K562 (cell line): ENCODE results near the gene NDUFA5. TPM values are rescaled to one million over a fixed set of nuclear protein-coding genes. Genes with fewer than 3 reads are reported as not detected.

ENCODE experiments used
- ARID2 ChIP-seq: fragments of 450-650 bp; IDR thresholded peaks from 2 replicates; pipeline ENCODE4 v1.6.1; 2017; ENCODE audit warnings: antibody characterized with exemption, mild to moderate bottlenecking
- BDP1 ChIP-seq: IDR thresholded peaks from 3 replicates; pipeline ENCODE4 v1.6.1; 2011; ENCODE audit not compliant: insufficient read length, insufficient read depth
- CREB3L1 ChIP-seq: fragments of 450-650 bp; IDR thresholded peaks from 2 replicates; pipeline ENCODE4 v1.6.1; 2014; ENCODE audit warnings: low read depth, mild to moderate bottlenecking, moderate library complexity, borderline replicate concordance
- FOXA3 ChIP-seq, 2 experiments: fragments of 450-650 bp in 1 of 2; sonication (generic) in 1 of 2; formaldehyde crosslinking; IDR thresholded peaks in 1 of 2; conservative IDR thresholded peaks in 1 of 2; 2 replicates each; pipeline versions ENCODE4 v1.4.0 to v1.8.0; 2020 to 2022; ENCODE audit warnings: mild to moderate bottlenecking in 2 of 2, missing genetic modification reagents in 1 of 2
- MCM7 ChIP-seq, 2 experiments: fragments of 450-650 bp; IDR thresholded peaks; 2 replicates each; pipeline ENCODE4 v1.6.1; 2016 to 2018
- PCBP2 ChIP-seq: fragments of 200-400 bp; formaldehyde crosslinking; IDR thresholded peaks from 2 replicates; pipeline ENCODE4 v1.6.1; 2018; ENCODE audit warnings: low read length, low read depth, mild to moderate bottlenecking, moderate library complexity; ENCODE audit not compliant: poor library complexity, severe bottlenecking
- PHF21A ChIP-seq: fragments of 450-650 bp; IDR thresholded peaks from 2 replicates; pipeline ENCODE4 v1.6.1; 2017; ENCODE audit warnings: low read depth, borderline replicate concordance
- TARDBP ChIP-seq: fragments of 450-650 bp; IDR thresholded peaks from 2 replicates; pipeline ENCODE4 v1.6.1; 2016
- TFAP4 ChIP-seq: sonication (generic); formaldehyde crosslinking; IDR thresholded peaks from 2 replicates; pipeline ENCODE4 v1.8.0; 2022; ENCODE audit warnings: missing genetic modification reagents, mild to moderate bottlenecking, moderate library complexity, borderline replicate concordance
- TGIF2 ChIP-seq: sonication (generic); formaldehyde crosslinking; IDR thresholded peaks from 2 replicates; pipeline ENCODE4 v1.8.1; 2022; ENCODE audit warnings: mild to moderate bottlenecking, missing genetic modification reagents, moderate library complexity
- ZNF407 ChIP-seq: fragments of 450-650 bp; IDR thresholded peaks from 2 replicates; pipeline ENCODE4 v1.6.1; 2016; ENCODE audit warnings: low read depth
- ZNF444 ChIP-seq: fragments of 250-450 bp; sonication (Bioruptor Pico); IDR thresholded peaks from 2 replicates; pipeline ENCODE4 v1.4.0; 2020; ENCODE audit warnings: mild to moderate bottlenecking, moderate library complexity
- ZNF518B ChIP-seq: fragments of 250-450 bp; sonication (Bioruptor Pico); IDR thresholded peaks from 2 replicates; pipeline ENCODE4 v1.5.0; 2021; ENCODE audit warnings: mild to moderate bottlenecking, moderate library complexity
- polyA plus RNA-seq, 8 experiments: library from polyadenylated mRNA; depleted of rRNA in 4 of 8; stranded (reverse) in 5 of 8; unstranded in 3 of 8; fragments of >200 nt; fragmentation: Nextera tagmentation in 2 of 8; fragmentation: Illumina TruSeq in 1 of 8; extraction: Ambion mirVana in 2 of 8; extraction: Trizol in 1 of 8; gene quantifications; 2 replicates each; pipeline versions ENCODE4 v1.2.1 to v1.2.3, GENCODE V29; 2011 to 2014; ENCODE audit warnings: inconsistent platforms in 1 of 8, missing spikeins in 1 of 8
- total RNA-seq, 7 experiments: library from RNA; depleted of rRNA in 6 of 7; stranded (reverse); fragments of >200 nt in 6 of 7; fragmentation: Illumina TruSeq in 2 of 7; extraction: Trizol in 2 of 7; gene quantifications; 2 replicates each; pipeline versions ENCODE4 v1.2.1 to v1.2.3, GENCODE V29; 2011 to 2021; ENCODE audit warnings: low replicate concordance in 1 of 7

Gene NDUFA5
- total and polyA plus RNA-seq, 9 of the 15 experiments (the other 6 are each of a cell fraction or from before 2014, with no cell fraction given), result 155 to 677 (median 269) TPM

- TF ChIP-seq ZNF407 (no peak), ZNF518B (CRISPR knock-in tag) (peak; percentile 87), CREB3L1 (no peak), BDP1 (no peak), TFAP4 (no peak), ZNF444 (CRISPR knock-in tag) (peak; percentile 91), TARDBP (no peak), TGIF2 (CRISPR knock-in tag) (no peak), FOXA3 (CRISPR knock-in tag; conservative IDR thresholded peaks at IDR 0.05 in 1 of 2, IDR thresholded peaks at IDR 0.05 in 1 of 2) (peak in 1 of 2 experiments; percentile 20; a peak in 1 of 4 replicates), PHF21A (no peak), PCBP2 (no peak), ARID2 (no peak), MCM7 (IDR thresholded peaks at IDR 0.05) (no peak)
Measured at GRCh38 chr7:123499211-123499970, 58.2 kb downstream of the NDUFA5 start (continued).
